OCI-LY7 (cell line): Measurements from ENCODE around the gene IL12A. TPM values are rescaled to one million over a fixed set of nuclear protein-coding genes. Genes with fewer than 3 reads are reported as not detected.

ENCODE experiments used
- BruUV-seq: library from RNA; stranded (reverse); fragments of 400-500 nt; replicated peaks from 2 replicates; lab custom pipeline; 2021; lab: Mats Ljungman, UMichigan
- CTCF ChIA-PET: fragments of 300-600 bp; sonication (Branson Sonifier 250); formaldehyde crosslinking; loops from one replicate; lab custom pipeline; 2022; ENCODE audit warnings: antibody characterized with exemption; ENCODE audit not compliant: unreplicated experiment; lab: Charles Lee
- POLR2A ChIA-PET: fragments of 300-600 bp; sonication (Branson Sonifier 250); formaldehyde crosslinking; loops from one replicate; lab custom pipeline; 2022; ENCODE audit warnings: antibody characterized with exemption; lab: Charles Lee
- DNase-seq: peaks from one replicate; pipeline ENCODE4 v3.0.0-alpha.2; 2015; ENCODE audit warnings: low spot score
- H2AFZ ChIP-seq: fragments of 200-600 bp; sonication (generic), shearing (Covaris generic); 2 replicates; pipeline ENCODE4 v1.6.1; 2014; ENCODE audit warnings: mild to moderate bottlenecking, antibody characterized with exemption, low read length, moderate library complexity
- H3K27ac ChIP-seq: fragments of 200-600 bp; sonication (generic); 2 replicates; pipeline ENCODE4 v1.5.1; 2014; ENCODE audit warnings: mixed run types, low read depth, mild to moderate bottlenecking, moderate library complexity, low read length, inconsistent platforms; ENCODE audit not compliant: poor library complexity, severe bottlenecking
- H3K36me3 ChIP-seq: fragments of 200-600 bp; sonication (generic); 2 replicates; pipeline ENCODE4 v1.6.1; 2014; ENCODE audit warnings: mild to moderate bottlenecking, antibody characterized with exemption, low read length, moderate library complexity, mixed read lengths; ENCODE audit not compliant: insufficient read depth
- H3K4me1 ChIP-seq: fragments of 200-600 bp; sonication (generic); 2 replicates; pipeline ENCODE4 v1.5.1; 2014; ENCODE audit warnings: mild to moderate bottlenecking, low read length; ENCODE audit not compliant: insufficient read depth, poor library complexity, severe bottlenecking
- H3K4me2 ChIP-seq: fragments of 200-600 bp; sonication (generic); 2 replicates; pipeline ENCODE4 v1.6.1; 2014; ENCODE audit warnings: mild to moderate bottlenecking, low read length
- H3K4me3 ChIP-seq: fragments of 200-600 bp; sonication (generic); 2 replicates; pipeline ENCODE4 v1.5.1; 2014; ENCODE audit warnings: mild to moderate bottlenecking, low read depth, low read length; ENCODE audit not compliant: poor library complexity, severe bottlenecking
- H3K79me2 ChIP-seq: fragments of 200-600 bp; sonication (generic); 2 replicates; pipeline ENCODE4 v1.6.1; 2016; ENCODE audit warnings: low read depth, mild to moderate bottlenecking, low read length, moderate library complexity, mixed read lengths; ENCODE audit not compliant: insufficient read depth
- H3K9me2 ChIP-seq: fragments of 200-600 bp; sonication (generic); 2 replicates; pipeline ENCODE4 v1.6.1; 2016; ENCODE audit warnings: mild to moderate bottlenecking, low read length, mixed read lengths; ENCODE audit not compliant: insufficient read depth
- H3K9me3 ChIP-seq: fragments of 200-600 bp; sonication (generic); 2 replicates; pipeline ENCODE4 v1.6.1; 2014; ENCODE audit warnings: mild to moderate bottlenecking, mixed run types, low read length, mixed read lengths
- H4K20me1 ChIP-seq: fragments of 200-600 bp; sonication (generic); 2 replicates; pipeline ENCODE4 v1.6.1; 2014; ENCODE audit warnings: mild to moderate bottlenecking, antibody characterized with exemption, low read length, moderate library complexity, mixed read lengths; ENCODE audit not compliant: insufficient read depth
- CTCF ChIP-seq: fragments of 200-600 bp; sonication (generic); conservative IDR thresholded peaks from 2 replicates; pipeline ENCODE4 v1.5.1; 2014; ENCODE audit warnings: mild to moderate bottlenecking, antibody characterized with exemption, low read length, moderate library complexity, mixed read lengths
- EZH2phosphoT487 ChIP-seq: fragments of 200-600 bp; sonication (generic); IDR thresholded peaks from 2 replicates; pipeline ENCODE4 v1.6.1; 2018; ENCODE audit warnings: low read depth, borderline replicate concordance, mild to moderate bottlenecking, mixed run types, antibody characterized with exemption, low read length, moderate library complexity, mixed read lengths
- intact Hi-C: fragments of 100-400 bp; cut with micrococcal nuclease; formaldehyde crosslinking; loops from one replicate; pipeline ENCODE4 v1.10.0; 2022; ENCODE audit not compliant: unreplicated experiment
- total RNA-seq, 2 experiments: library from RNA; depleted of rRNA in 1 of 2; stranded (reverse); fragments of >200 nt in 1 of 2; shearing (Covaris generic) in 1 of 2; gene quantifications; 2 replicates each; pipeline ENCODE4 v1.2.3, GENCODE V29; 2014 to 2022

IL12A gene
- total RNA-seq, 2 experiments from 2014 or later, result not detected

GRCh38 chr3:160044121-160044520 is 55.5 kb downstream of the IL12A start:
- Histone ChIP-seq H3K79me2 (no peaks in the 10 kb centered on the region), H3K4me2 (no peak overlapping the region), H3K9me2 (no peaks in the 10 kb centered on the region), H3K4me3 (no peak overlapping the region), H3K9me3 (no peaks in the 10 kb centered on the region), H4K20me1 (no peaks in the 10 kb centered on the region), H3K36me3 (no peaks in the 10 kb centered on the region), H3K27ac (no peak overlapping the region), H3K4me1 (no peaks in the 10 kb centered on the region), H2AFZ (no peak overlapping the region)
- ChIA-PET POLR2A (no interaction called here), CTCF (no interaction called here)
- no peak for DNase-seq
- BruUV-seq, result no TSS peak
- intact Hi-C loops, result no loop called here
- TF ChIP-seq CTCF (no peak), EZH2phosphoT487 (no peak)

Other genes starting within 250 kb of the IL12A start
- gene SCHIP1, start 149.0 kb upstream of the IL12A start, total RNA-seq (2014; rRNA removed; shearing (Covaris generic)), result not detected in 2 replicates
- gene SCHIP1, start 149.0 kb upstream of the IL12A start, total RNA-seq (2022), result not detected in 2 replicates
- gene C3orf80, start 236.6 kb downstream of the IL12A start, total RNA-seq (2014; rRNA removed; shearing (Covaris generic)), result not detected in 2 replicates
- gene C3orf80, start 236.6 kb downstream of the IL12A start, total RNA-seq (2022), result not detected in 2 replicates